HepG2 (cell line): ENCODE data around the gene MDM4. TPM values are rescaled to one million over a fixed set of nuclear protein-coding genes. Genes with fewer than 3 reads are reported as not detected.
"Not testable (repeated sequence)": the region's sequence is repeated elsewhere in the genome, so short reads cannot be mapped to it uniquely, and the experiment has no call there.

Experiments used
- ATAC-seq: fragments of 200-7000 bp; cut with Tn5 transposase; 3 replicates; pipeline ENCODE4 v1.9.1; 2020; ENCODE audit warnings: mild to moderate bottlenecking, moderate library complexity
- BruUV-seq: library from RNA; stranded (reverse); fragments of 400-500 nt; replicated peaks from 2 replicates; lab custom pipeline; 2021; lab: Mats Ljungman, UMichigan
- CTCF ChIA-PET: fragments of 300-600 bp; formaldehyde crosslinking; extraction: SDS; loops from one replicate; lab custom pipeline; 2021; ENCODE audit warnings: low total read pairs, inconsistent platforms, low intra/inter-chr PET ratio; lab: Yijun Ruan, JAX
- POLR2A ChIA-PET: fragments of 350-600 bp; sonication (Branson Sonifier 250); formaldehyde crosslinking; loops from one replicate; lab custom pipeline; 2020; ENCODE audit warnings: antibody characterized with exemption, inconsistent platforms; lab: Yijun Ruan, JAX
- DNase-seq: peaks from one replicate; pipeline ENCODE4 v3.0.0-alpha.2; 2015; ENCODE audit warnings: low spot score
- FAIRE-seq: peaks from 3 replicates; lab custom pipeline; 2011; peaks lifted over from hg19 to GRCh38; lab: Jason Lieb, UNC
- H2AFZ ChIP-seq: one replicate; pipeline ENCODE4 v1.6.1; 2011; ENCODE audit warnings: low read length, inconsistent platforms
- H3K27ac ChIP-seq: fragments of 300-600 bp; 3 replicates; pipeline ENCODE4 v1.8.0; 2011; ENCODE audit warnings: mixed run types, mild to moderate bottlenecking, mixed read lengths, low read length, inconsistent platforms; ENCODE audit not compliant: insufficient read depth; ENCODE audit errors: extremely low read length
- H3K27me3 ChIP-seq, 2 experiments: fragments of 200-600 bp in 1 of 2; 2 replicates in 1 of 2; 3 replicates in 1 of 2; pipeline versions ENCODE4 v1.6.0 to v1.8.0; 2011; ENCODE audit warnings: low read length in 2 of 2, mild to moderate bottlenecking in 2 of 2, moderate library complexity in 2 of 2, inconsistent platforms in 1 of 2; ENCODE audit not compliant: insufficient read depth in 2 of 2, control insufficient read depth in 1 of 2
- H3K36me3 ChIP-seq, 2 experiments: fragments of 200-600 bp in 1 of 2; replicated peaks in 1 of 2; 2 replicates in 1 of 2; 3 replicates in 1 of 2; pipeline versions ENCODE4 v1.5.1 to v1.8.0; 2011; ENCODE audit warnings: low read length in 2 of 2, inconsistent platforms in 1 of 2; ENCODE audit not compliant: insufficient read depth in 2 of 2, control insufficient read depth in 1 of 2
- H3K4me1 ChIP-seq: 2 replicates; pipeline ENCODE4 v1.5.1; 2012; ENCODE audit warnings: low read length, inconsistent platforms; ENCODE audit not compliant: insufficient read depth
- H3K4me2 ChIP-seq: 2 replicates; pipeline ENCODE4 v1.6.0; 2011; ENCODE audit warnings: low read depth, low read length, inconsistent platforms
- H3K4me3 ChIP-seq, 3 experiments: fragments of 200-600 bp in 1 of 3; sonication (generic), shearing (Covaris generic) in 1 of 3; replicated peaks in 1 of 3; 2 replicates each; pipeline ENCODE4 v1.5.1; 2011 to 2016; ENCODE audit warnings: low read length in 3 of 3, inconsistent platforms in 2 of 3, low read depth in 2 of 3, mild to moderate bottlenecking in 2 of 3, control low read depth in 1 of 3, mixed read lengths in 1 of 3; ENCODE audit not compliant: insufficient read depth in 1 of 3
- H3K79me2 ChIP-seq: one replicate; pipeline ENCODE4 v1.6.1; 2011; ENCODE audit warnings: low read length, inconsistent platforms; ENCODE audit not compliant: insufficient read depth
- H3K9ac ChIP-seq: 2 replicates; pipeline ENCODE4 v1.6.0; 2011; ENCODE audit warnings: mild to moderate bottlenecking, low read depth, low read length, inconsistent platforms; ENCODE audit not compliant: insufficient read depth
- H3K9me3 ChIP-seq: 2 replicates; pipeline ENCODE4 v1.5.1; 2012; ENCODE audit warnings: mild to moderate bottlenecking, low read length
- H4K20me1 ChIP-seq: 2 replicates; pipeline ENCODE4 v1.6.0; 2011; ENCODE audit warnings: inconsistent platforms, mild to moderate bottlenecking, low read length, moderate library complexity; ENCODE audit not compliant: insufficient read depth
- ARNTL ChIP-seq: sonication (generic); formaldehyde crosslinking; IDR thresholded peaks from 2 replicates; pipeline ENCODE4 v1.4.0; 2020; ENCODE audit warnings: mild to moderate bottlenecking, missing genetic modification reagents
- CBX1 ChIP-seq: IDR thresholded peaks from one replicate; pipeline ENCODE4 v1.6.1; 2016; ENCODE audit warnings: antibody characterized with exemption, low read depth
- ELF3 ChIP-seq: IDR thresholded peaks from 2 replicates; pipeline ENCODE4 v1.6.1; 2016; ENCODE audit warnings: missing genetic modification reagents, missing compliant biosample characterization
- EP300 ChIP-seq, 3 experiments: sonication (generic) in 1 of 3; formaldehyde crosslinking in 1 of 3; IDR thresholded peaks; 2 replicates each; pipeline versions ENCODE4 v1.5.1 to v1.6.1; 2011 to 2020; ENCODE audit warnings: low read depth in 2 of 3, low read length in 2 of 3, borderline replicate concordance in 1 of 3, improper control_type of control experiment in 1 of 3, mild to moderate bottlenecking in 1 of 3, missing genetic modification reagents in 1 of 3, moderate library complexity in 1 of 3
- FOSL2 ChIP-seq: sonication (generic); formaldehyde crosslinking; IDR thresholded peaks from 2 replicates; pipeline ENCODE4 v1.4.0; 2020; ENCODE audit warnings: missing genetic modification reagents
- FOXA1 ChIP-seq, 2 experiments: fragments of 450-650 bp in 1 of 2; sonication (generic) in 1 of 2; formaldehyde crosslinking in 1 of 2; IDR thresholded peaks; 2 replicates each; pipeline versions ENCODE4 v1.4.0 to v1.6.1; 2016 to 2020; ENCODE audit warnings: missing genetic modification reagents in 1 of 2
- GABPB1 ChIP-seq: IDR thresholded peaks from 2 replicates; pipeline ENCODE4 v1.6.1; 2016; ENCODE audit warnings: mild to moderate bottlenecking, missing genetic modification reagents, moderate library complexity, missing compliant biosample characterization
- HNRNPH1 ChIP-seq: fragments of 200-400 bp; formaldehyde crosslinking; optimal IDR thresholded peaks from 2 replicates; pipeline ENCODE3; 2017; ENCODE audit warnings: mild to moderate bottlenecking, low read depth, low read length
- KDM1A ChIP-seq: IDR thresholded peaks from 2 replicates; pipeline ENCODE4 v1.6.1; 2016; ENCODE audit warnings: missing compliant biosample characterization
- XRCC5 ChIP-seq: fragments of 200-400 bp; formaldehyde crosslinking; optimal IDR thresholded peaks from 2 replicates; pipeline ENCODE3; 2017; ENCODE audit warnings: mild to moderate bottlenecking, low read length
- ZBTB21 ChIP-seq: sonication (generic); formaldehyde crosslinking; IDR thresholded peaks from 2 replicates; pipeline ENCODE4 v1.4.0; 2020; ENCODE audit warnings: missing genetic modification reagents
- ZNF121 ChIP-seq: sonication (generic); formaldehyde crosslinking; IDR thresholded peaks from 2 replicates; pipeline ENCODE4 v1.5.0; 2020; ENCODE audit warnings: mild to moderate bottlenecking, missing genetic modification reagents
- ZNF160 ChIP-seq: sonication (generic); formaldehyde crosslinking; IDR thresholded peaks from 2 replicates; pipeline ENCODE4 v1.8.0; 2022; ENCODE audit warnings: mild to moderate bottlenecking, inconsistent platforms, missing genetic modification reagents
- ZNF543 ChIP-seq: sonication (generic); formaldehyde crosslinking; IDR thresholded peaks from 2 replicates; pipeline ENCODE4 v1.4.0; 2020; ENCODE audit warnings: mild to moderate bottlenecking, missing genetic modification reagents
- ZNF792 ChIP-seq: IDR thresholded peaks from 2 replicates; pipeline ENCODE4 v1.6.1; 2016
- ZNF878 ChIP-seq: sonication (generic); formaldehyde crosslinking; IDR thresholded peaks from 2 replicates; pipeline ENCODE4 v1.8.1; 2023; ENCODE audit warnings: mild to moderate bottlenecking, missing genetic modification reagents, moderate library complexity
- ZNF891 ChIP-seq: sonication (generic); formaldehyde crosslinking; IDR thresholded peaks from 2 replicates; pipeline ENCODE4 v1.5.0; 2020; ENCODE audit warnings: mild to moderate bottlenecking, missing genetic modification reagents
- WGBS: methylation state at CpG from one replicate; pipeline ENCODE4 v1.1.6; 2017; ENCODE audit warnings: low lambda C conversion rate; 5-methylcytosine and 5-hydroxymethylcytosine counted together
- in situ Hi-C: cut with HindIII; loops from 2 replicates; pipeline ENCODE4 v1.10.0; 2017; ENCODE audit warnings: low pct_unique_long_range_greater_than_20kb; ENCODE audit not compliant: extremely low pct_ligation_motif_present
- intact Hi-C: fragments of 100-400 bp; cut with micrococcal nuclease; formaldehyde crosslinking; loops from one replicate; pipeline ENCODE4 v1.10.0; 2022; ENCODE audit not compliant: unreplicated experiment
- polyA plus RNA-seq, 8 experiments: library from polyadenylated mRNA; depleted of rRNA in 3 of 8; stranded (reverse) in 7 of 8; unstranded in 1 of 8; fragments of >200 nt; fragmentation: Illumina TruSeq in 4 of 8; extraction: Trizol in 4 of 8; gene quantifications; 2 replicates each; pipeline versions ENCODE4 v1.2.1 to v1.2.3, GENCODE V29; 2011 to 2016; ENCODE audit warnings: low read depth in 4 of 8, missing spikeins in 1 of 8, mixed read lengths in 1 of 8; ENCODE audit not compliant: insufficient read depth in 1 of 8
- total RNA-seq, 5 experiments: library from RNA; depleted of rRNA; stranded (reverse); fragments of >200 nt; fragmentation: Illumina TruSeq; extraction: Trizol; gene quantifications; 2 replicates each; pipeline ENCODE4 v1.2.3, GENCODE V29; 2016; ENCODE audit warnings: low read depth in 1 of 5
- TF ChIP-seq, protein P1 (sequence below): sonication (generic); formaldehyde crosslinking; IDR thresholded peaks from 2 replicates; pipeline ENCODE4 v1.5.0; 2020; ENCODE audit warnings: mild to moderate bottlenecking, low read depth, missing genetic modification reagents, borderline replicate concordance
- TF ChIP-seq, protein P2 (sequence below): sonication (generic); formaldehyde crosslinking; IDR thresholded peaks from 2 replicates; pipeline ENCODE4 v1.5.1; 2020; ENCODE audit warnings: missing genetic modification reagents, mild to moderate bottlenecking, borderline replicate concordance

MDM4 gene
- total and polyA plus RNA-seq, 2 of the 13 experiments (the other 11 are each of a cell fraction or from before 2014, with no cell fraction given), result 14.9 to 19.0 TPM

DNA sequence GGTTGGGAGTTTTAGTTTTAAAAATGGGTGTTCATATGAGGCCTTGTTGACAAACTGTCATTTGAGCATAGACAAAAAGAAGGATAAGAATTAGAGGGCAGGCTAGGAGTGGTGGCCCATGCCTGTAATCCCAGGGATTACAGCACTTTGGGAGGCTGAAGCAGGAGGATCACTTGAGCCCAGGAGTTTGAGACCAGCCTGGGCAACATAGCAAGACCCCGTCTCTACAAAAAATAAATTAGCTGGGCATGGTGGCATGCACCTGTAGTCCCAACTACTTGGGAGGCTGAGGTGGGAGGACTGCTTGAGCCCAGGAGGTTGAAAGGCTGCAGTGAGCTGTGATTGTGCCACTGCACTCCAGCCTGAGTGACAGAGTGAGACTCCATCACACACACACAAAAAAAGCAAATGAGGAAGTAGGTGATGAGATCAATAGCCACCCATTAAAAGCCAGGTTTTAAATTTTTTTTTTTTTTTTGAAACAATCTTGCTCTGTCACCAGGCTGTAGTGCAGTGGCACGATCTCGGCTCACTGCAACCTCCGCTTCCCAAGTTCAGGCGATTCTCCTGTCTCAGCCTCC lies 5.8 kb downstream of the MDM4 start:
- H3K27ac ChIP-seq, POLR2A ChIA-PET, in situ Hi-C loops, BruUV-seq, H3K4me2 ChIP-seq, H2AFZ ChIP-seq, DNase-seq, H3K27me3 ChIP-seq, H3K9ac ChIP-seq, FAIRE-seq, ATAC-seq, intact Hi-C loops, H3K9me3 ChIP-seq, CTCF ChIA-PET, H3K4me3 ChIP-seq: not testable (repeated sequence)
- TF ChIP-seq ZNF121 (CRISPR knock-in tag), result peak; percentile 80
- Histone ChIP-seq H3K4me1 (peaks cover 45% of the 10 kb centered on the region), H4K20me1 (peaks cover 19% of the 10 kb centered on the region), H3K36me3 (peaks cover 6 to 38% of the 10 kb centered on the region in 2 experiments), H3K79me2 (peaks cover 70% of the 10 kb centered on the region)
- WGBS, result 74% methylated on average over 5 of the region's 5 CpGs

DNA sequence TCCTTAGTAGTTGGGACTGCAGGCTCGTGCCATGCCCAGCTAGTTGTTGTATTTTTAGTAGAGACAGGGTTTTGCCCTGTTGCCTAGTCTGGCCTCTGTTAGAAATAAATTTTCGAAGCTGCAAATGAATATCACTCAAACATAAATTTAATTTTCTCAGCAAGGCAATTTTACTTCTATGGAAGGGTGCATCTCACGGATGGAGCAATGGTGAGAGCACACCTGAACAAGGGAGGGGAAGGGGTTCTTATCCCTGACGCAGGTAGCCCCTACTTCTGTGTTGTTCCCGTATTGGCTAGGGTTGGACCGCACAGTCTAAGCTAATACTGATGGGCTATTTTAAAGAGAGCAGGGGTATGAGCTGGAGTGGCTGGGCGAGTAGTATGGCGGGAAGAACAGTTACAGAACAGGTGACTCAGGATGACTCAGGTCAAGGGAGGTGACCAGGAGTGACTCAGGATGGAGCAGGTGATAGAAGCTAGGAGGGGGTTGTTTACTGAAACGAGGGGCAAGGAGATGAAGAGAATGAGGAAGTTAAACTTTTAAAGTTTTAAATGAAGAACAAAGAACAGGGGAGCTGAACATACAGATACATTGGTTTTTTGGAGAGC lies 7.5 kb downstream of the MDM4 start:
- no peak for ATAC-seq
- Histone ChIP-seq H3K9ac (no peak overlapping the region), H3K4me1 (peaks cover 28% of the 10 kb centered on the region), H3K36me3 (peaks cover 8 to 46% of the 10 kb centered on the region in 2 experiments), H3K9me3 (no peaks in the 10 kb centered on the region), H3K4me2 (no peak overlapping the region), H4K20me1 (peaks cover 19% of the 10 kb centered on the region), H3K27ac (no peak overlapping the region), H2AFZ (no peak overlapping the region), H3K79me2 (peaks cover 53% of the 10 kb centered on the region), H3K4me3 (no peak overlapping the region), H3K27me3 (no peaks in the 10 kb centered on the region)
- CTCF ChIA-PET, result no interaction called here
- no TSS peak for BruUV-seq
- POLR2A ChIA-PET, result no interaction called here
- in situ Hi-C loops, result no loop called here
- peak; percentile 18 for DNase-seq
- FAIRE-seq, result no peak
- intact Hi-C loops, result no loop called here
- WGBS, result 89% methylated on average over 9 of the region's 9 CpGs
- TF ChIP-seq, protein P1, sequence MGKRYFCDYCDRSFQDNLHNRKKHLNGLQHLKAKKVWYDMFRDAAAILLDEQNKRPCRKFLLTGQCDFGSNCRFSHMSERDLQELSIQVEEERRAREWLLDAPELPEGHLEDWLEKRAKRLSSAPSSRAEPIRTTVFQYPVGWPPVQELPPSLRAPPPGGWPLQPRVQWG (CRISPR knock-in tag), result no peak
- no peak for TF ChIP-seq GABPB1 (CRISPR knock-in tag)
- no peak for TF ChIP-seq FOXA1 (IDR thresholded peaks at IDR 0.05)
- no peak for TF ChIP-seq FOXA1 (CRISPR knock-in tag; IDR thresholded peaks at IDR 0.05)
- peak; percentile 76 for TF ChIP-seq FOSL2 (CRISPR knock-in tag)
- TF ChIP-seq ZNF160 (CRISPR knock-in tag), result no peak
- TF ChIP-seq CBX1, result no peak
- no peak for TF ChIP-seq ZNF543
- no peak for TF ChIP-seq ZNF878 (CRISPR knock-in tag)
- no peak for TF ChIP-seq ZBTB21 (CRISPR knock-in tag)
- no peak for TF ChIP-seq ARNTL
- TF ChIP-seq, protein P2, sequence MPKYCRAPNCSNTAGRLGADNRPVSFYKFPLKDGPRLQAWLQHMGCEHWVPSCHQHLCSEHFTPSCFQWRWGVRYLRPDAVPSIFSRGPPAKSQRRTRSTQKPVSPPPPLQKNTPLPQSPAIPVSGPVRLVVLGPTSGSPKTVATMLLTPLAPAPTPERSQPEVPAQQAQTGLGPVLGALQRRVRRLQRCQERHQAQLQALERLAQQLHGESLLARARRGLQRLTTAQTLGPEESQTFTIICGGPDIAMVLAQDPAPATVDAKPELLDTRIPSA (CRISPR knock-in tag), result no peak
- no peak for TF ChIP-seq KDM1A (CRISPR knock-in tag)
- TF ChIP-seq ZNF891 (CRISPR knock-in tag), result no peak
- no peak for TF ChIP-seq HNRNPH1
- TF ChIP-seq EP300 (IDR thresholded peaks at IDR 0.05; ENCODE audit: low read depth in 2 of 2, low read length in 2 of 2), result peak in 1 of 2 experiments; percentile 12; a peak in 1 of 4 replicates
- TF ChIP-seq EP300 (CRISPR knock-in tag; IDR thresholded peaks at IDR 0.05; ENCODE audit: borderline replicate concordance), result no peak
- TF ChIP-seq ZNF792 (CRISPR knock-in tag), result no peak
- TF ChIP-seq ELF3, result 0 out of 2 replicates have a peak, but pooled peaks have one; percentile 31
- TF ChIP-seq XRCC5, result no peak
